Panc1 (cell line): ENCODE data around the gene MICAL2. TPM values are rescaled to one million over a fixed set of nuclear protein-coding genes. Genes with fewer than 3 reads are reported as not detected.

ENCODE experiments used
- ATAC-seq: fragments of 200-7000 bp; cut with Tn5 transposase; 2 replicates; pipeline ENCODE4 v1.9.1; 2020; ENCODE audit warnings: mild to moderate bottlenecking, moderate library complexity
- BruUV-seq: library from RNA; stranded (reverse); fragments of 400-500 nt; replicated peaks from 2 replicates; lab custom pipeline; 2021; lab: Mats Ljungman, UMichigan
- CTCF ChIA-PET: fragments of 300-600 bp; sonication (Branson Sonifier 250); formaldehyde crosslinking; loops from one replicate; lab custom pipeline; 2022; ENCODE audit warnings: antibody characterized with exemption; lab: Charles Lee
- POLR2A ChIA-PET: fragments of 300-600 bp; sonication (Branson Sonifier 250); formaldehyde crosslinking; loops from one replicate; lab custom pipeline; 2022; ENCODE audit warnings: antibody characterized with exemption; lab: Charles Lee
- DNase-seq: peaks from one replicate; pipeline ENCODE4 v3.0.0-alpha.2; 2010; ENCODE audit warnings: low read depth, low spot score
- H3K27ac ChIP-seq: 2 replicates; pipeline ENCODE4 v1.5.1; 2011; ENCODE audit warnings: mild to moderate bottlenecking, low read length, inconsistent platforms
- H3K27me3 ChIP-seq: fragments of 200-500 bp; sonication (Bioruptor generic); 2 replicates; pipeline ENCODE4 v1.6.0; 2014; ENCODE audit warnings: low read length, inconsistent platforms; ENCODE audit not compliant: control insufficient read depth, insufficient read depth
- H3K36me3 ChIP-seq: fragments of 200-500 bp; sonication (Bioruptor generic); 2 replicates; pipeline ENCODE4 v1.5.1; 2014; ENCODE audit warnings: inconsistent platforms, mild to moderate bottlenecking, low read length, moderate library complexity; ENCODE audit not compliant: control insufficient read depth, insufficient read depth
- H3K4me1 ChIP-seq: 2 replicates; pipeline ENCODE4 v1.5.1; 2011; ENCODE audit warnings: inconsistent platforms, mild to moderate bottlenecking, low read length, moderate library complexity; ENCODE audit not compliant: control insufficient read depth, insufficient read depth
- H3K4me3 ChIP-seq, 2 experiments: 2 replicates each; pipeline ENCODE4 v1.5.1; 2011 to 2012; ENCODE audit warnings: low read depth in 2 of 2, low read length in 2 of 2, mild to moderate bottlenecking in 2 of 2, inconsistent platforms in 1 of 2, moderate library complexity in 1 of 2
- H3K9me3 ChIP-seq: fragments of 200-500 bp; sonication (Bioruptor generic); 2 replicates; pipeline ENCODE4 v1.5.1; 2014; ENCODE audit warnings: low read depth, mild to moderate bottlenecking, inconsistent platforms, low read length, moderate library complexity; ENCODE audit not compliant: control insufficient read depth, insufficient read depth
- CTCF ChIP-seq: fragments of 450-650 bp; IDR thresholded peaks from 2 replicates; pipeline ENCODE4 v1.5.1; 2017; ENCODE audit warnings: mild to moderate bottlenecking
- POLR2AphosphoS5 ChIP-seq: IDR thresholded peaks from 2 replicates; pipeline ENCODE4 v1.6.1; 2012; ENCODE audit warnings: mild to moderate bottlenecking, low read depth, low read length, moderate library complexity
- REST ChIP-seq, 2 experiments: IDR thresholded peaks; 2 replicates each; pipeline ENCODE4 v1.6.1; 2011 to 2012; ENCODE audit warnings: low read depth in 2 of 2, control low read depth in 1 of 2, low read length in 1 of 2, mild to moderate bottlenecking in 1 of 2, moderate library complexity in 1 of 2; ENCODE audit not compliant: insufficient read depth in 1 of 2
- SIN3A ChIP-seq: IDR thresholded peaks from 2 replicates; pipeline ENCODE4 v1.6.1; 2012; ENCODE audit warnings: low read depth, mild to moderate bottlenecking, low read length, moderate library complexity, borderline replicate concordance; ENCODE audit not compliant: insufficient read depth
- TCF7L2 ChIP-seq: IDR thresholded peaks from 2 replicates; pipeline ENCODE4 v1.6.1; 2011; ENCODE audit warnings: mild to moderate bottlenecking, low read depth, low read length, inconsistent platforms
- in situ Hi-C: cut with HindIII; loops from 2 replicates; pipeline ENCODE4 v1.10.0; 2016; ENCODE audit warnings: low sequenced_read_pairs, low pct_unique_long_range_greater_than_20kb
- intact Hi-C: fragments of 100-400 bp; cut with micrococcal nuclease; formaldehyde crosslinking; loops from one replicate; pipeline ENCODE4 v1.10.0; 2022; ENCODE audit not compliant: unreplicated experiment
- total RNA-seq: library from RNA; stranded (reverse); gene quantifications from one replicate; pipeline ENCODE4 v1.2.1, GENCODE V29; 2021; ENCODE audit not compliant: unreplicated experiment

Gene MICAL2
- total RNA-seq, 1 experiment from 2014 or later: 199 TPM

- Histone ChIP-seq H3K9me3 (no peaks in the 10 kb centered on the region), H3K4me3 (no peak overlapping the region), H3K27ac (no peak overlapping the region), H3K36me3 (no peaks in the 10 kb centered on the region), H3K27me3 (no peaks in the 10 kb centered on the region), H3K4me1 (peaks cover 8% of the 10 kb centered on the region)
- ChIA-PET POLR2A (interaction anchor here (0.6 kb wide), 1 partner anchor 8 kb away, joined by 3 read pairs; no protein-coding TSS in a partner anchor), CTCF (no interaction called here)
- ATAC-seq: no peak
- intact Hi-C loops: no loop called here
- in situ Hi-C loops: no loop called here
- no TSS peak for BruUV-seq
- no peak for DNase-seq
- TF ChIP-seq REST (IDR thresholded peaks at IDR 0.05; ENCODE audit: insufficient read depth in 1 of 2, low read depth in 2 of 2, low read length in 1 of 2) (no peak), TCF7L2 (no peak), POLR2AphosphoS5 (no peak)
These were observed 157.5 kb downstream of the MICAL2 start for GRCh38 chr11:12267921-12268320.

- Histone ChIP-seq H3K36me3 (no peaks in the 10 kb centered on the region), H3K4me3 (no peak overlapping the region), H3K27ac (0 out of 2 replicates have a peak overlapping the region, but pooled peaks have one; percentile 17), H3K9me3 (no peaks in the 10 kb centered on the region), H3K4me1 (peaks cover 8% of the 10 kb centered on the region), H3K27me3 (no peaks in the 10 kb centered on the region)
- intact Hi-C loops: no loop called here
- no TSS peak for BruUV-seq
- in situ Hi-C loops: no loop called here
- DNase-seq: no peak
- ATAC-seq: peak; percentile 47; the same call in 1 of the 2 replicates
- ChIA-PET CTCF (no interaction called here), POLR2A (no interaction called here)
- TF ChIP-seq REST (IDR thresholded peaks at IDR 0.05; ENCODE audit: insufficient read depth in 1 of 2, low read depth in 2 of 2, low read length in 1 of 2) (no peak), SIN3A (no peak), POLR2AphosphoS5 (no peak), TCF7L2 (no peak), CTCF (no peak)
These were observed 158.7 kb downstream of the MICAL2 start for GRCh38 chr11:12269104-12269441.
